Neural crest cell (in vitro differentiated cells): ENCODE results near the gene TLE3. TPM values are rescaled to one million over a fixed set of nuclear protein-coding genes. Genes with fewer than 3 reads are reported as not detected.

Source experiments
- DNase-seq: peaks from one replicate; pipeline ENCODE4 v3.0.0; 2021; ENCODE audit warnings: low read depth, mixed read lengths, low spot score
- H3K27ac Mint-ChIP-seq: one replicate; pipeline ENCODE4 v1.8.0; 2021; ENCODE audit warnings: mild to moderate bottlenecking, mixed read lengths; ENCODE audit not compliant: unreplicated experiment
- H3K27me3 Mint-ChIP-seq: 2 replicates; pipeline ENCODE4 v1.8.0; 2021; ENCODE audit warnings: low read depth, mild to moderate bottlenecking, mixed read lengths
- H3K36me3 Mint-ChIP-seq: 2 replicates; pipeline ENCODE4 v1.8.0; 2021; ENCODE audit warnings: low read depth, mild to moderate bottlenecking, mixed read lengths
- H3K4me1 Mint-ChIP-seq: 2 replicates; pipeline ENCODE4 v1.8.0; 2021; ENCODE audit warnings: mixed read lengths
- H3K4me3 Mint-ChIP-seq: one replicate; pipeline ENCODE4 v1.8.0; 2021; ENCODE audit warnings: mild to moderate bottlenecking, mixed read lengths
- H3K9me3 Mint-ChIP-seq: 2 replicates; pipeline ENCODE4 v1.8.0; 2021; ENCODE audit warnings: mixed read lengths
- total RNA-seq: library from RNA; stranded (reverse); gene quantifications from 2 replicates; pipeline ENCODE4 v1.2.1, GENCODE V29; 2021
- TF ChIP-seq, protein P1 (sequence below): fragments of 200-600 bp; sonication (generic); conservative IDR thresholded peaks from 2 replicates; pipeline ENCODE4 v1.5.0; 2021; ENCODE audit warnings: antibody characterized with exemption, mild to moderate bottlenecking

Gene TLE3
- total RNA-seq, 1 donor from 2014 or later = 89.9 TPM

GRCh38 chr15:70033529-70034140, 64.1 kb downstream of the TLE3 start:
- Mint-ChIP-seq H3K27ac (no peak overlapping the region), H3K36me3 (no peaks in the 10 kb centered on the region), H3K9me3 (no peaks in the 10 kb centered on the region), H3K27me3 (peaks cover 4% of the 10 kb centered on the region), H3K4me1 (peaks cover 4% of the 10 kb centered on the region), H3K4me3 (no peak overlapping the region)
- DNase-seq = no peak
- TF ChIP-seq, protein P1, sequence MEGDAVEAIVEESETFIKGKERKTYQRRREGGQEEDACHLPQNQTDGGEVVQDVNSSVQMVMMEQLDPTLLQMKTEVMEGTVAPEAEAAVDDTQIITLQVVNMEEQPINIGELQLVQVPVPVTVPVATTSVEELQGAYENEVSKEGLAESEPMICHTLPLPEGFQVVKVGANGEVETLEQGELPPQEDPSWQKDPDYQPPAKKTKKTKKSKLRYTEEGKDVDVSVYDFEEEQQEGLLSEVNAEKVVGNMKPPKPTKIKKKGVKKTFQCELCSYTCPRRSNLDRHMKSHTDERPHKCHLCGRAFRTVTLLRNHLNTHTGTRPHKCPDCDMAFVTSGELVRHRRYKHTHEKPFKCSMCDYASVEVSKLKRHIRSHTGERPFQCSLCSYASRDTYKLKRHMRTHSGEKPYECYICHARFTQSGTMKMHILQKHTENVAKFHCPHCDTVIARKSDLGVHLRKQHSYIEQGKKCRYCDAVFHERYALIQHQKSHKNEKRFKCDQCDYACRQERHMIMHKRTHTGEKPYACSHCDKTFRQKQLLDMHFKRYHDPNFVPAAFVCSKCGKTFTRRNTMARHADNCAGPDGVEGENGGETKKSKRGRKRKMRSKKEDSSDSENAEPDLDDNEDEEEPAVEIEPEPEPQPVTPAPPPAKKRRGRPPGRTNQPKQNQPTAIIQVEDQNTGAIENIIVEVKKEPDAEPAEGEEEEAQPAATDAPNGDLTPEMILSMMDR = no peak

- Mint-ChIP-seq H3K27ac (no peak overlapping the region), H3K4me1 (peaks cover 4% of the 10 kb centered on the region), H3K9me3 (no peaks in the 10 kb centered on the region), H3K27me3 (peaks cover 4% of the 10 kb centered on the region), H3K4me3 (no peak overlapping the region), H3K36me3 (no peaks in the 10 kb centered on the region)
- TF ChIP-seq, protein P1 = no peak
- no peak for DNase-seq
Observed at GRCh38 chr15:70033109-70033508, 64.6 kb downstream of the TLE3 start.

DNA sequence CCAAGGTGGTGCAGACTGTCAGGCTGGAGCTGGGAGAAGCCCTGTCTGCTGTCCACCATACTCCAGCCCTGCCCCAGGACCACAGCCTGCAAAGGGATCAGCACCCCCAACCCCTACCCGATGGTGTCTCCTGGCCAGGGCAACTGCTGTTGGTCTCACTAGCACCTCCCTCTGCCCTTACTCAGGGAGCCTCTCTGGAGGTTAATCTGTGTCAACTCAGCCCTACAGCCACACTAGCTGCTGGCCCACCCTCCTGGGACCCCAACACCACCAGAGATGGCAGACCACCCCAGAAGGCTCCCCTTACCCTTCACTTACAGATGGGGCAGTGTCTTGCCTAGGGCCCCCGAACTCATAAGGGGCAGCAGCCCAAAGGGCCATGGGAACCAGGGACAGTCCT, 65.2 kb downstream of the TLE3 start:
- peaks cover 4% of the 10 kb centered on the region for H3K27me3 Mint-ChIP-seq

DNA sequence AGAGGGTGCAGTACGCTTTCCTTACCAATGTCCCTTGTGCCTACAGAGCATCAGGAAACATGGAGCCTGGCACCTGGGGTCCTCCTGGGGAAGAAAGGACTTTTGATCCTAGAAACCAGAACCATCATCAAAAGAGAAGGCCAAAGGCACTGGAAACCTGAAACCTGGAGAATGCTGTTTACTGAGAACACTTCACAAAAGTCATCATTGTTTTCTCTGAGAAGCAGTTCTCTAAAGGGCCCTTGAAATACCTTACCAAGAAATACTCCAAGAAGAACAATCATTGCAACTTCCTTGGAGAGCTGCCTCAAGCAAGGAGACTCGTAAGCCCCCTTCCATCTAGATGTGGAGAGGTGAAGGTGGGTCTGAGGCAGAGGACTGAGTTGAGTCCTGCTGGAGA, 66.0 kb downstream of the TLE3 start:
- peaks cover 4% of the 10 kb centered on the region for H3K4me1 Mint-ChIP-seq
- H3K27me3 Mint-ChIP-seq = peaks cover under 1% of the 10 kb centered on the region
- no peak overlapping the region for H3K4me3 Mint-ChIP-seq
- TF ChIP-seq, protein P1 = no peak
- no peaks in the 10 kb centered on the region for H3K36me3 Mint-ChIP-seq
- H3K27ac Mint-ChIP-seq = no peak overlapping the region
- DNase-seq = no peak
- H3K9me3 Mint-ChIP-seq = no peaks in the 10 kb centered on the region

More for the DNA sequence above, 65.2 kb downstream of the TLE3 start:
- DNase-seq = no peak
- no peaks in the 10 kb centered on the region for H3K36me3 Mint-ChIP-seq
- H3K4me3 Mint-ChIP-seq = no peak overlapping the region
- no peaks in the 10 kb centered on the region for H3K9me3 Mint-ChIP-seq
- H3K27ac Mint-ChIP-seq = no peak overlapping the region
- peaks cover 4% of the 10 kb centered on the region for H3K4me1 Mint-ChIP-seq
- TF ChIP-seq, protein P1 = no peak

DNA sequence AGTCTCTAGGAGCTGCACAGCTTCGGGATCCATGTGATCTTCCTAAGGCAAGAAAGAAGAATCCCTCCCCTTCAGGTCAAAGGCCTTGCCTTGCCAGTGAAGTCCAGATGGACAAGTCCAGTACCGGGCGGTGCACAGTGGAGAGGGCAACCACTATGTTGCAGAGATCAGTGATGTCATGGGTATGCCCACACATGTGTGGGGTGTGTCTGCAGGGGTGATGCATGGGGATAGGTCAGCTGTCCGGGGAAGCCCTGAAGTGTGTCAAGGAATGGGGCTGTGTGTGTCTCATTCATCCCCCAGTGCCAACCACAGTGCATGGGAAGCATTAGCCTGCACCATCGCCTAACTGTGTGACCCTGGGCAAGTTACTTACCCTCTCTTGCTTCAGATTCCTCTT, 66.5 kb downstream of the TLE3 start:
- Mint-ChIP-seq H3K36me3 (no peaks in the 10 kb centered on the region), H3K27ac (no peak overlapping the region), H3K27me3 (no peaks in the 10 kb centered on the region), H3K4me3 (no peak overlapping the region), H3K9me3 (no peaks in the 10 kb centered on the region), H3K4me1 (peaks cover 4% of the 10 kb centered on the region)
- DNase-seq = no peak
- TF ChIP-seq, protein P1 = no peak
